Measurements from ENCODE around the gene NBEAL2.

DNA sequence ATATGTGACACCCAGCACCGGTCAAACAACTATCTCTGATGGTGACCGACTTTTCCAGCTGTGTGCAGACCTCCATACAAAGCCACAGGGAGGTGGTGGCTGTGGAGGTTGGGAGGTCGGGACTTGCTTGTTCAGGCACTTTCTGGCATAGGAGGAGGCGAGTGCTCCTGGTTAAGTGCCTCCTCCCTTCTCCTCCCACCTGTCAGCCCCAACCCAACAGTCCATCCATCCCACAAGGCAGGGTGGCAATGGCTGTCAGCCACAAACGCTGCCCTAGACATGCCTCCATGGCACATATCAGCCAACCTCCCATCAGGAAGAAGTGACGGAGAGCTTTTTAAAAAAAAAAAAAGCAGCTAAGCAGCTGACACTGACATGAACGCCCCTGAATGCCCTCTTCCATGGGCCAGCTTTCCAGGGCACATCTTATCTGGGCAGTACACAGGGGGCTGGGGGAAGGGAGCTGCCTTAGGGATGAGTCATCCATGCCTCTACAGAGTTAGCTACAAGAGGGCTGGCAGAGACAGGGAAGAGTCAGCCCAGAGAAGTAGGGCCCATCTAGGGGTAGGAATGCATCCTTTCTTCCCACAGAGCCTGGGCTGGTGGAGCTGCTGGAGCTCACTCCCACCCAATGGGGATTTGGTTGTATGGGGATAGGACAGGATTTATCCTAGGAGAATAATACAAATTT, 44.2 kb upstream of the NBEAL2 start:
- peak; percentile 63 to 88 (median 69) for TF ChIP-seq CTCF (IDR thresholded peaks at IDR 0.05 in 4 of 5, conservative IDR thresholded peaks at IDR 0.05 in 1 of 5)
- TF ChIP-seq POLR2A (IDR thresholded peaks at IDR 0.05), result peak; percentile 14 to 41

Measured in gastrocnemius medialis (tissue), 4 donors.